ENCODE data around the gene IRF5.

IRF5 gene

GRCh38 chr7:128900237-128900636 lies 37.5 kb upstream of the IRF5 start:
- Mint-ChIP-seq H3K27me3 (no peaks in the 10 kb centered on the region), H3K36me3 (peaks cover 2% of the 10 kb centered on the region), H3K4me3 (no peak overlapping the region), H3K27ac (no peak overlapping the region), H3K9me3 (peaks cover 2% of the 10 kb centered on the region), H3K4me1 (peaks cover 6% of the 10 kb centered on the region)
- DNase-seq (ENCODE audit: low spot score in 2 of 2) (no peak), ATAC-seq (ENCODE audit: low read depth) (no peak)

GRCh38 chr7:128902761-128903585 lies 34.8 kb upstream of the IRF5 start:
- no peak for DNase-seq (ENCODE audit: low spot score in 2 of 2)
- Mint-ChIP-seq H3K27ac (peak overlapping the region; percentile 42), H3K9me3 (peaks cover 2% of the 10 kb centered on the region), H3K27me3 (no peaks in the 10 kb centered on the region), H3K4me3 (no peak overlapping the region), H3K4me1 (peaks cover 6% of the 10 kb centered on the region), H3K36me3 (peaks cover 2% of the 10 kb centered on the region)
- no peak for ATAC-seq (ENCODE audit: low read depth)

GRCh38 chr7:128903621-128904361 lies 33.9 kb upstream of the IRF5 start:
- ATAC-seq (ENCODE audit: low read depth) (no peak), DNase-seq (ENCODE audit: low spot score in 2 of 2) (no peak)
- peak overlapping the region; percentile 42 for H3K27ac Mint-ChIP-seq
- peaks cover 2% of the 10 kb centered on the region for H3K27me3 Mint-ChIP-seq
- no peaks in the 10 kb centered on the region for H3K9me3 Mint-ChIP-seq
- peaks cover 6% of the 10 kb centered on the region for H3K4me1 Mint-ChIP-seq
- no peaks in the 10 kb centered on the region for H3K36me3 Mint-ChIP-seq
- H3K4me3 Mint-ChIP-seq: no peak overlapping the region

- no peaks in the 10 kb centered on the region for H3K36me3 Mint-ChIP-seq
- H3K4me1 Mint-ChIP-seq: peaks cover 8% of the 10 kb centered on the region
- DNase-seq (ENCODE audit: low spot score in 2 of 2) (peak in 1 of 2 donors; percentile 70), ATAC-seq (ENCODE audit: low read depth) (peak; percentile 92)
- H3K4me3 Mint-ChIP-seq: no peak overlapping the region
- H3K27me3 Mint-ChIP-seq: peaks cover 4% of the 10 kb centered on the region
- peak overlapping the region; percentile 64 for H3K27ac Mint-ChIP-seq
- no peaks in the 10 kb centered on the region for H3K9me3 Mint-ChIP-seq
Measured at GRCh38 chr7:128904381-128905197, 33.1 kb upstream of the IRF5 start.

- Mint-ChIP-seq H3K27ac (no peak overlapping the region), H3K36me3 (no peaks in the 10 kb centered on the region), H3K9me3 (no peaks in the 10 kb centered on the region), H3K4me1 (peaks cover 9% of the 10 kb centered on the region), H3K27me3 (peaks cover 11% of the 10 kb centered on the region), H3K4me3 (no peak overlapping the region)
- ATAC-seq (ENCODE audit: low read depth) (no peak), DNase-seq (ENCODE audit: low spot score in 2 of 2) (no peak)
Measured at GRCh38 chr7:128906001-128906765, 31.5 kb upstream of the IRF5 start.

GRCh38 chr7:128906766-128907559 lies 30.8 kb upstream of the IRF5 start:
- Mint-ChIP-seq H3K4me3 (no peak overlapping the region), H3K9me3 (no peaks in the 10 kb centered on the region), H3K27me3 (peaks cover 13% of the 10 kb centered on the region), H3K36me3 (no peaks in the 10 kb centered on the region), H3K27ac (no peak overlapping the region), H3K4me1 (peaks cover 9% of the 10 kb centered on the region)
- no peak for DNase-seq (ENCODE audit: low spot score in 2 of 2)
- ATAC-seq (ENCODE audit: low read depth): no peak

GRCh38 chr7:128908750-128909624 lies 28.7 kb upstream of the IRF5 start:
- ATAC-seq (ENCODE audit: low read depth) (no peak), DNase-seq (ENCODE audit: low spot score in 2 of 2) (no peak)
- H3K27ac Mint-ChIP-seq: no peak overlapping the region
- peaks cover 9% of the 10 kb centered on the region for H3K4me1 Mint-ChIP-seq
- H3K27me3 Mint-ChIP-seq: peaks cover 13% of the 10 kb centered on the region
- no peak overlapping the region for H3K4me3 Mint-ChIP-seq
- no peaks in the 10 kb centered on the region for H3K36me3 Mint-ChIP-seq
- H3K9me3 Mint-ChIP-seq: no peaks in the 10 kb centered on the region

GRCh38 chr7:128909625-128910568 lies 27.8 kb upstream of the IRF5 start:
- H3K9me3 Mint-ChIP-seq: no peaks in the 10 kb centered on the region
- H3K4me3 Mint-ChIP-seq: peak overlapping the region; percentile 3
- H3K27me3 Mint-ChIP-seq: peaks cover 17% of the 10 kb centered on the region
- no peaks in the 10 kb centered on the region for H3K36me3 Mint-ChIP-seq
- ATAC-seq (ENCODE audit: low read depth) (no peak), DNase-seq (ENCODE audit: low spot score in 2 of 2) (no peak)
- no peak overlapping the region for H3K27ac Mint-ChIP-seq
- H3K4me1 Mint-ChIP-seq: peaks cover 11% of the 10 kb centered on the region

- ATAC-seq (ENCODE audit: low read depth): no peak
- Mint-ChIP-seq H3K36me3 (no peaks in the 10 kb centered on the region), H3K4me1 (peaks cover 13% of the 10 kb centered on the region), H3K27ac (no peak within 1 kb of the TSS), H3K9me3 (no peaks in the 10 kb centered on the region), H3K27me3 (peaks cover 19% of the 10 kb centered on the region), H3K4me3 (peak within 1 kb of the TSS; percentile 3)
- no peak for DNase-seq (ENCODE audit: low spot score in 2 of 2)
Measured at GRCh38 chr7:128910569-128910945, 27.2 kb upstream of the IRF5 start, which contains the start of gene KCP. TSS of gene KCP (minus strand) at chr7:128910709. CDS start at chr7:128910676, 33 bp downstream.

GRCh38 chr7:128911423-128912031 lies 26.2 kb upstream of the IRF5 start:
- H3K4me3 Mint-ChIP-seq: no peak overlapping the region
- H3K36me3 Mint-ChIP-seq: no peaks in the 10 kb centered on the region
- peaks cover 19% of the 10 kb centered on the region for H3K27me3 Mint-ChIP-seq
- ATAC-seq (ENCODE audit: low read depth) (no peak), DNase-seq (ENCODE audit: low spot score in 2 of 2) (no peak)
- no peak overlapping the region for H3K27ac Mint-ChIP-seq
- peaks cover 13% of the 10 kb centered on the region for H3K4me1 Mint-ChIP-seq
- H3K9me3 Mint-ChIP-seq: no peaks in the 10 kb centered on the region

GRCh38 chr7:128912281-128912680 lies 25.4 kb upstream of the IRF5 start:
- H3K9me3 Mint-ChIP-seq: no peaks in the 10 kb centered on the region
- H3K4me1 Mint-ChIP-seq: peaks cover 13% of the 10 kb centered on the region
- H3K4me3 Mint-ChIP-seq: no peak overlapping the region
- ATAC-seq (ENCODE audit: low read depth): no peak
- peaks cover 19% of the 10 kb centered on the region for H3K27me3 Mint-ChIP-seq
- DNase-seq (ENCODE audit: low spot score in 2 of 2): no peak
- no peak overlapping the region for H3K27ac Mint-ChIP-seq
- no peaks in the 10 kb centered on the region for H3K36me3 Mint-ChIP-seq

All from memory B cell (primary cell).